GM20000 (cell line): ENCODE results near the gene LTA4H.

Source experiments
- DNase-seq: peaks from one replicate; pipeline ENCODE4 v3.0.0; 2012; ENCODE audit warnings: low spot score
- TF ChIP-seq, protein P1 (sequence below): IDR thresholded peaks from 2 replicates; pipeline ENCODE4 v1.5.1; 2012; ENCODE audit warnings: mild to moderate bottlenecking, control low read depth; ENCODE audit errors: extremely low read depth, missing control alignments

The LTA4H gene

DNA sequence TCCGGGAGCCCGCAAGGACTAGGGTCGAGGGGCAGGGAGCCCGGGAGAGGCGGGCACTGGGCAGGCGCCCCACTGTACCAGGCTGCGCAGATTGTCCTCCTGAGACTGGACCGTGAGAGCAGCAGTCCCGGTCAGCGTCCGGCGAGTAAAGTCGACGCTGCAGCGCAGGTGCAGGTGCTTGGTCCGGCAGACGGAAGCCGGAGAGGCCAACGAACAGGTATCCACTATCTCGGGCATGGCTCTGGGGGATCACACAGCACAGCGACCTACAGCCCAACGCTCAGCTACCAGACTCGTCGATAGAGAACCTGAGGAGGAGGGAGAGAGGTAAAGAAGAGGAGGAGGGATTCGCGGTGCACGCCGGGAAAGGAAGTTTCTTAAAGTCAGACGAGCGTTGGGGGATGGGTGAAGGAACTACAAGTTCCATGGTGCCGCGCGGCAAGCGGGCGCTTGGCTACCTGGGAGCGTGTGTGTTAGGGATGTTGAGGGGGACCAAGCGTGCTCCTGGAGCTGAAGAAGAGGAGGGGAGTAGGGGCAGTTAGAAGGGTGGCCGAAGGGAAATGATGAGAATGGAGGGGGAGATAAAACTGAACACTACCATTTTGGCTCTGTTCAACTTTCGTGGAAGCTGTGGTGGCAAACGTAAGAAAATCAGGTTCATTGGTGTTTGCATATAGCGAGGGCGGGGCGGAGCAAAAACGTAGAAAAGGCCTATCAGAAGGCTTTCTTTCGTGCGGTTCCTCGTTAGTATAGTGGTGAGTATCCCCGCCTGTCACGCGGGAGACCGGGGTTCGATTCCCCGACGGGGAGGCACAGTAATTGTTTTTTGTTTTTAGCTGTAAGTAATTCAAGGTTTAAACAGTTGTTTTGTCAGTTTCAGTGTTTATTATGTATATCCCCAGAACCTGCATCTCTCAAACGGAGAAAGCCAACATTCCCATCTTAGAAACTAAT lies at the start of gene LTA4H:
Gene LTA4H (minus strand): TSS at position 305 of the 954 bp plus-strand sequence. CDS start 68 bp downstream, at position 237.
- TF ChIP-seq, protein P1, sequence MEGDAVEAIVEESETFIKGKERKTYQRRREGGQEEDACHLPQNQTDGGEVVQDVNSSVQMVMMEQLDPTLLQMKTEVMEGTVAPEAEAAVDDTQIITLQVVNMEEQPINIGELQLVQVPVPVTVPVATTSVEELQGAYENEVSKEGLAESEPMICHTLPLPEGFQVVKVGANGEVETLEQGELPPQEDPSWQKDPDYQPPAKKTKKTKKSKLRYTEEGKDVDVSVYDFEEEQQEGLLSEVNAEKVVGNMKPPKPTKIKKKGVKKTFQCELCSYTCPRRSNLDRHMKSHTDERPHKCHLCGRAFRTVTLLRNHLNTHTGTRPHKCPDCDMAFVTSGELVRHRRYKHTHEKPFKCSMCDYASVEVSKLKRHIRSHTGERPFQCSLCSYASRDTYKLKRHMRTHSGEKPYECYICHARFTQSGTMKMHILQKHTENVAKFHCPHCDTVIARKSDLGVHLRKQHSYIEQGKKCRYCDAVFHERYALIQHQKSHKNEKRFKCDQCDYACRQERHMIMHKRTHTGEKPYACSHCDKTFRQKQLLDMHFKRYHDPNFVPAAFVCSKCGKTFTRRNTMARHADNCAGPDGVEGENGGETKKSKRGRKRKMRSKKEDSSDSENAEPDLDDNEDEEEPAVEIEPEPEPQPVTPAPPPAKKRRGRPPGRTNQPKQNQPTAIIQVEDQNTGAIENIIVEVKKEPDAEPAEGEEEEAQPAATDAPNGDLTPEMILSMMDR: no peak

DNA sequence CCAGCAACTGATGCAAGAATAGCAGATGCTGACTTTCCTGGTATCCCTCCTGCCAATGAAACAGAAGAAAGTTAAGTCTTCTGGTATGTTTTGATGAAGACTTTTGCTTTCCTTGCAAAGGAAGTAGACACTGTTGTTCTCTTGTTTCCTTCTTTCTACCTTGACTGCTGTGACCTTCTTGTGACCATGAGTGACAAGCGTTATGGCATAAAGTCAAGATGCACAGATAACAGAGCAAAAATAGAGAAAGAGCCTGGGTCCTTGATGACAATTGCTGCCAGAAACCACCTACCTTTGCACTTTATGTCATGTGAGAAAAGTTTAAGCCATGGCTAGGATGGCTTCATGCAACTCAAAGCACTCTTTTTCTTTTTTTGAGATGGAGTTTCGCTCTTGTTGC lies 49.2 kb upstream of the LTA4H start:
- DNase-seq: no peak
- TF ChIP-seq, protein P1: no peak

More for the DNA sequence above, at the start of gene LTA4H:
- peak; percentile 91 for DNase-seq

DNA sequence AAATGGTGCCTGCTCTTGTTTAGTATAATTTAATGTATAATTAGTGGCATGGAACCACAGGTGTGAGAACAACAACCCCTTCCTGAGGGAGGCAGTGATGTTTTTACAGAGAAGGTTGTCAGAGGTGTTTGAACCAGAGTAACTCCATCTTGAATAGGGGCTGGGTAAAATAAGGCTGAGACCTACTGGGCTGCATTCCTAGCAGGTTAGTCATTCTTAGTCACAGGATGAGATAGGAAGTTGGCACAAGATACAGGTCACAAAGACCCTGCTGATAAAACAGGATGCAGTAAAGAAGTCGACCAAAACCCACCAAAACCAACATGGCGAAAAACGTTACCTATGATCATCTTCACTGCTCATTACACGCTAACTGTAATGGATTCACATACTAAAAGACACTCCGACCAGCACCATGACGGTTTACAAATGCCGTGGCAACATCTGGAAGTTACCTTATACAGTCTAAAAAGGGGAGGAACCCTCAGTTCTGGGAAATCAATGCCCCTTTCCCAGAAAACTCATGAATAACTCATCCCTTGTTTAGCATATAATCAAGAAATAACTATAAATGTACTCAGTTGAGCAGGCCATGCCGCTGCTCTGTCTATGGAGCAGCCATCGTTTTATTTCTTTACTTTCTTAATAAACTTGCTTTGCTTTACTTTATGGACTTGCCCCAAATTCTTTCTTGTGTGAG lies 47.8 kb upstream of the LTA4H start:
- DNase-seq: no peak
- TF ChIP-seq, protein P1: no peak

DNA sequence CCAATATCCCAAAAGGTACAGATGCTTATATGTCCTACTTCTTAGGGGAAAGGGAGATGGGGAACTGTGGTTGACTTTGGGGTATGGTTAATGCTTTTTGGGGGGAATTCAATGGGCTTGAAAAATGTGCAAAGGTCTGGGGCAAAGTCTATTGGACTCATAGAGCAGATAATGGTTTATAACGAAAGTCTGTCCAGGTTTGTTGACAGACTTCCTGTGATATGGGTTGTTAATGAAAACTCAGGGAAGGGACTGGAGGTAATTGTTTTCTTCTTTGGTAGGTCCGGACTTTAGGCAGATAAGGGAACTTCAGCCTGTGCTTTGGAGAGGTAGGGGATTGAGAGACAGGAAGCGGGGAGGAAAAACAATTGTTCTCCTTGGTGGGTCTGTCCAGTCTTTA lies 46.2 kb upstream of the LTA4H start:
- TF ChIP-seq, protein P1: no peak

DNA sequence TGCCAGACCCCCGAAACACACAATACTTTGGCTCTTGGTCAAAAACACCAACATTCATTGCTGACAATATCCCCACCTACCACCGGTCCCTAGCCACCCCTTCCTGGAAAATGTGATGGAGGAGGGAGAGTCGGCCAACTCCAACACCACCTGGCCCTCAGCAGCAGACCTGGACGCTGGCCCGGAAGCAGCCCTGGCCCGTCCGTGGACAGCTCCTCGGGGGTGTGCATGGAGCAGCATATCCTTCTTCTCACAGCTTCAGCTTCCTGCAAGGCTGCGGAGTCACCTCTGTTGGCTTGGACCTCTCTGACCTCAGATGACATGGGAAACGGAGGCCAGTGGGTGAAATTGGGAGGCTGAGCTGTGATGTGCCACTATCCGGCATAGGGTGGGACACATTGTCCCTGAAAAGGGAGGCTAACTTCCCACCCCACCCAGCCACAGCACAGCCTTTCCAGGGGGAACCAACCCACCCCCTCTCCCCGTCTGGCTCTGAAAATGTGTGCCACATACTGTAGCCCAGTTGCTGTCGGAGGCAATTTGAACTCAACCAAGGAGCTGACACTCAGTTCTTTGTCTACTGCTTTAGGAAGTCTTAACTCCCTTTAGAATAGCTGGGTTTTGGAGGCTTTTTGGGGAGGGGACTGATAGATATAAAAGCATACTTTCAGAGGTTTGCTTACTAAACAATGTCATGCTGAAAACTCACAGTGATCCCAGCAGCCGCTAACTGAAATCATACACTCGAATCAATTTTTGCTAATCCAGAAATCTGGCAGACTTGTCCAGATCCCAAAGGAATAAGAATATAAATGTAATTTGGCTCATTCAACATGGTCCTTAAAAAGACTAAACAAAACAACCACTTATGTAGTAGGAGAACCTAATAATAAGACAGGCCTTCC lies 43.1 kb upstream of the LTA4H start:
- TF ChIP-seq, protein P1: no peak
- DNase-seq: no peak

More for the DNA sequence above, 46.2 kb upstream of the LTA4H start:
- DNase-seq: no peak

DNA sequence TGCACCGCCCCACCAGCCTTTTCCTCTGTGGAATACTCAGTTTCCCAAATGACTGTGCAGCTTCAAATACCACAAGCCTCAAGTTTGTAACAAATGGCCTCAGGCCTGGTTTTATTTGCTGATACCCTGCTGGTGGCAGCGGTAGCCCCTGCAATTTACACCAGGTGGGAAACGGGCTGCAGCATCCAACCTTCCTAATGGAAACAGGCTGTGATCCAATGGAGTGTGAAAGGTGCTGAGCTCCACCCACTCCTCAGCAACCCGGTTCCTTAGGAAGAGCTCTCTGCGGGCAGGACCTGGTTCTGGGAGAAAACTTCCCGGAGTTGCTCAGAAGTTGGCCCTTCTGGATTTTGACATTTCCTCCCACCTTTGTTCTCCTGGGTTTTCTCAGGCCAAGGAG lies 41.7 kb upstream of the LTA4H start:
- DNase-seq: no peak
- TF ChIP-seq, protein P1: no peak
